HG03565 (cell line): ENCODE measurements around the gene PPM1N.
A peak's percentile ranks its signal among the peaks of the same experiment; 100 is the strongest.
"Not testable (repeated sequence)": the region's sequence is repeated elsewhere in the genome, so short reads cannot be mapped to it uniquely, and the experiment has no call there.

Experiments
- ATAC-seq: cut with Tn5 transposase; IDR thresholded peaks from one replicate; pipeline ENCODE4 v1.9.1; 2021; ENCODE audit warnings: mild to moderate bottlenecking, moderate library complexity; ENCODE audit not compliant: unreplicated experiment

PPM1N gene

DNA sequence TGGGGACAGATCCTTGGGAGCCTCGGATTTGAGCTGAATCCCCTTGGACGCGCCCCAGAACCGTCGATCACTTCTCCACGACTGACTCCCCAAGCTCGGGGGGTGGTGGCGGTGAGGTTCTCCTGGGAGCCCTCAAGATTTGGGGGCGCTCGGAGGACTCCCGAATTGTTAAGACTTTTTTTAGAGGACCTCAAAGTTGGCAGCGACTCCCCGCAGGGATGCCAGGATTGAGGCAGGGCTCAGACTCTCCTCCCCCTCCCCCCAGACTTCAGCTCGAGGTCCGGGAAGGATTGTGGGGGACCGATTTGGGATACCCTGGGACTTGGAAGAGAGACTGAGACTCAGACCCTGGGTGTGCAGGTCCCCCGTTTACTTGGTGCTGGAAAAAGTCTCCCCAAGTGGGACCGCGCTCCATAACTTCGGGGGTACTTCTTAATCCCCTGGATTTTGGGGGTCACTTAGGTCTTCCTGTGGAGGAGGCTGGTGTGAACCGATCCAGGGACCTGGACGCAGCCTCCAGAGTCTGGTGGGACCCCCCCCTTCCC, 9.7 kb downstream of the PPM1N start:
- ATAC-seq = no peak

DNA sequence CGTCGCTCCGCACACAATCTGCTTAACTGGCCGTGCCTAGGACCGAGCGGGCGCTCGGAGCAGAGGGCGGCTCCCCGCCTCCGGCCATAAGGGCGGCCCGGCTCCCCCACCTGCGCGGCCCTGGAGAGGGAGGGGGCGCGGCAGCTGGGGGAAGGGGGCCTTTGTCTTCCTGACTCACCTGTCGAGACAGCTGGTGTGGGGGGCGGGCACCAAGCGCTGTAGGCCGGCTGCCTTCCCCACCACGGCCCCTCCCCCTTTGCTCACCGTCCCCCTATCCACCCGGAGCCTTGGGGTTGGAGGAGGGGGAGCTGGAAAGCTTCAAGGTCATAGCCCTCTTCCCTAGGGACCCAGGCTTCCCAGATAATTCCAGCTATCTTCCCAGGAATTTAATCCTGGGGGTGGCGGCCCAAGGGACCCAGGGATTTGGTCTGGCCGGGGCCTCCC, 10.2 kb downstream of the PPM1N start:
- ATAC-seq = no peak

DNA sequence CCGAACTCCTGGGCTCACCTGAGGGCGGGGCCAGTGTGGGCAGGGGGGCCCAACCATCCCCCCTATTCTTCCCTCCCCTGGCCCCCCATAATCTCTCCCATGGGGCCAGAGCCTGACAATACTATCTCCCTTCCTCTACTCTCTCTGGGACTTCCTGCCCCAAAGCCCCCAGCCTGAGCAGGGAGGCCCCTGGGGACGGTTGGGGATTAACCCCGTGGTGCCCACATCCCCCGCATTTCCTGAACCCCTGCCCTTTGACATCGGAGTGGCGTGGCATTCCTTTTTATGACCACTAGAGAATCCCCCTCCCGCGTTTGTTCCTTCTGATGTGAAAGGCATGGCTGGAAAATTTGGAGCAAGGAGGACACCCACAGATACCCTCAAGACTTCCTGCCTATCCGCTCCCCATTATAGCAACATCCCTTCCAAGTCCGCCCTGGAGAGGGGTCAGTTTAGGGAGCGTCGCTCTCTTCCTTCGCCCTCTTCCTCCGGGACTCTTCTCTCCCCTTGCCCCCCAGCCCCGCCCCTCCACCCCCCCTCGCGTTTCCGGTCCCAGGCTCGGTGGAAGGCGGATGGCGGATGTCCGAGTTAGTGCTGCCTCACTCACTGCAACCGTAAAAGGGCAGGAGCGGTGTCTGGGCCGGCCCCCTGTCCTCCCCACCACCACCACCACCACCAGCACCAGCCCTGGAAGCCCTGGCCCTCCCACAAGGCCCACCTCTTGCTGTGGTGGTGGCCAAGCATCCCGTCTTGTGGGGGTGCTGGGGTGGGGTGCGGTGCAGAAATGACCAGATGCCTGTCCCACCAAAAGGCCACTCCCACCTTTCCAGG, 10.8 kb downstream of the PPM1N start:
- ATAC-seq = no peak

DNA sequence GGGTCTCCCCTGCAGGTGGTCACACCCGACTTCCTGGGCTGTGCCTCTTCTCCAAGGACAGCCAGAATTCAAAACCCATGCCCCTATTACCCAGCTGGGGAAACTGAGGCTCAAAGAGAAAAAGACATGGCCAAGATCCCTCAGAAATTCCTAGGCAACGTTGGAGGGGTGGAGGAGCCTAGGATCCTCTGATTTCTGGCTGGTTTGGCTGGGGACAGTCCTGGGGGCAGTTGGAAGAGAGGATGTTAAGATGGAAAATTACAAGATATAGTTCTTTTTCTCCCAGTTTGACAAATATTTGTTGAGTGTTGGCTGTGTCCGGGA, 11.4 kb downstream of the PPM1N start:
- ATAC-seq = no peak

DNA sequence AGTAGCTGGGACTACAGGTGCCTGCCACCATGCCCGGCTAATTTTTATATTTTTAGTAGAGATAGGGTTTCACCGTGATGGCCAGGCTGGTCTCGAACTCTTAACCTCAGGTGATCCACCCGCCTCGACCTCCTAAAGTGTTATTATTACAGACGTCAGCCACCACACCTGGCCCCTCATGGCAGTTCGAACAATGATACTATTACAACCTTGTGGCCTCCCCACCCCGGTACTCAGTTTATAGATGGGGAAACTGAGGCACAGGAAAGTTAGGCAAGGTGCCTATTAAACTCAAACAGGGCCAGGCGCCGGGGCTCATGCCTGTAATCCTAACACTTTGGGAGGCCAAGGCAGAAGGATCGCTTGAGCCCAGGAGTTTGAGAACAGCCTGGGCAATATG, 12.1 kb downstream of the PPM1N start:
- ATAC-seq = not testable (repeated sequence)

DNA sequence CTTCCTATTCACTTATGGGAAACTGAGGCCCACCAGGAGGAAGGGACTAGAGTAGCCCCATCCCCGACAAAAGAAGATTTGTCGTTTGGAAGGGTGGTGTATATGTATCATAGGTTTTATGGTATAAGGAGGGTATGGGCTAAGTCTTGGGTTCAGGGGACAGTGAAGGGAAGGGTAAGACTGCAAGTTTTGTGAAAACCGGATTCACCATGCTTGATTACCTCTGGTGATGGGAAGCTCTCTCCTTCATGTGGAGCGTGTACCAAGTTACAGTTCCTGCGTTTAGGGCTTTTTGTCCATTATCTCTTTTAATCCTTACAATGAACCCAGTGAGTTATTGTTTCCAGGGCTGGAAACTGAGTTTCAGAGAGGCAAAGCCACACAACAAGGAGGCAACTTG, 12.8 kb downstream of the PPM1N start:
- ATAC-seq = no peak

DNA sequence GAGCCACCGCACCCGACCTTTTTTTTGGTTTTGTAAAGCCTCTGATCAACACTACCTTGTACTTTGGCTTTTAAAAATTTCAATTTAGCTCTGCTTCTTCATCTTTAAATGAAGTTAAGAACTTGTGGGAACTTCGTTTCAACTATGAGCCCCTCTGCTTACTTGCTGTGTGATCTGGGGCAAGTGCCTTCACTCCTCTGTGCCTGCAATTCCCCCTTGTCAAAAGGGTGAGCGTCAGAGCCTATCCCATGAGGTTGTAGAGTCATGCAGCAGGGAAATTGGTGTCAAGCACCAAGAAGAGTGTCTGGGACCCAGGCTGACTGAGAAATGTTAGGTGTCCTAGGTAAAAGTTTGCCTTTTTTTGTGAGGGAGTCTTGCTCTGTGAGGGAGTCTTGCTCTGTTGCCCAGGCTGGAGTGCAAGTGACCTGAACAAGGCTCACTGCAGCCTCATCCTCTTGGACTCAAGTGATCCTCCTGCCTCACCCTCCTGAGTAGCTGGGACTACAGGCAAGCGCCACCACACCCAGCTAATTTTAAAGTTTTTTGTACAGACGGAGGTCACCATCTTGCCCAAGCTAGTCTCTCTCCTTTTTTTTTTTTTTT, 14.7 kb downstream of the PPM1N start:
- ATAC-seq = no peak

DNA sequence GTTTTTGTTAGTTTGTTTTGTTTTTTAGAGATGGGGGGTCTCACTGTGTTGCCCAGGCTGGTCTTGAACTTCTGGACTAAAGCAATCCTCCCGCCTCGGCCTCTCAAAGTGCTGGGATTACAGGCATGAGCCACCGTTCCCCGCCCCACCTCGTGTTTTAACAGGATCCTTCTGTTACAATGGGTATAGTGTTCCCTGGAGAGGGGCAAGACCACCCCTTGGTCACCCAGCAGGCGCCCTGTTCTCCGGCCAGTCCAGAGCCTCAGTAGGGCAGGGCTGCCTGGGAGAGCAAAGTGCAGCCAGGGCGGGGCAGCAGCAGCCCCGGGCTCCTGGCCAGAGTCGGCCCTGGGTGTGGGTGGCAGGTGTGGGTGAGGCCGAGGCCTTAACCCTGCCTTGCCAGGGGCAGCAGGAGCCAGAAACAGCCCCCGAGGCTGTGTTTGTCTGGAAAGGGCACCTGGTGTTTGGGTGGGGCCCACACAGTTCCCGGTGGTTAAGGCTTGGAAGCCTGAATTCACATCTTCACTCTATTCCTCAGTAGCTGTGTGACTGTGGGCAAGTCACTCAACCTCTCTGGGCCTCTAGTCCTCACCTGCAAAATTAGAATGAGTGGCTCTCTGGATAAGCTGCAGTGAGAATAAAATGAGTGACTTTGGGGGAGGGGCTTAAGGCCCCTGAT, 16.3 kb downstream of the PPM1N start:
- no peak for ATAC-seq

DNA sequence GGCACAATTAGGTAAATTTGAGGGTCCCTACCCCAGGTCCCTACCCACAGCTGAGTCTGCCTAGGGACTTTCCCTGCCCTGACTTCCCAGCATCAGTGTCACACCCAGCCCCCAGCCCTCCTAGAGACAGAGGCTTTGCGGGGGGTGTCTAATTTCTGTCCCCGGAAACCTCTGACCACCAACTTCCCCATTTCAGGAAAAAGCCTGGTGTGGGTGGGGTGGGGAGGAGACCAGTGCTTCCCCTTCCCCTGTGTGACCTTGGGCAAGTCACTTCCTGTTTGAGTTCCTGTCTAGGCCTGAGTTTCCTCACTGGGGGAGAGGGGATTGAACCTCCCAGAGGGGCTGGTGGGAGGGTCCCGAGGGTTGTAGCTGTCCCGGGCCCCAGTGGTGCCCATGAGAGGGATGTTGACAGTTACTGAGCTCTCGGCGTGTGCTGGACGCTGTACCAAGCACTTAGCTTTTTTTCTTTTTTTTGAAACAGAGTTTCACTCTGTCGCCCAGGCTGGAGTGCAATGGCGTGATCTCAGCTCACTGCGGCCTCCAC, 16.9 kb downstream of the PPM1N start:
- ATAC-seq = no peak

DNA sequence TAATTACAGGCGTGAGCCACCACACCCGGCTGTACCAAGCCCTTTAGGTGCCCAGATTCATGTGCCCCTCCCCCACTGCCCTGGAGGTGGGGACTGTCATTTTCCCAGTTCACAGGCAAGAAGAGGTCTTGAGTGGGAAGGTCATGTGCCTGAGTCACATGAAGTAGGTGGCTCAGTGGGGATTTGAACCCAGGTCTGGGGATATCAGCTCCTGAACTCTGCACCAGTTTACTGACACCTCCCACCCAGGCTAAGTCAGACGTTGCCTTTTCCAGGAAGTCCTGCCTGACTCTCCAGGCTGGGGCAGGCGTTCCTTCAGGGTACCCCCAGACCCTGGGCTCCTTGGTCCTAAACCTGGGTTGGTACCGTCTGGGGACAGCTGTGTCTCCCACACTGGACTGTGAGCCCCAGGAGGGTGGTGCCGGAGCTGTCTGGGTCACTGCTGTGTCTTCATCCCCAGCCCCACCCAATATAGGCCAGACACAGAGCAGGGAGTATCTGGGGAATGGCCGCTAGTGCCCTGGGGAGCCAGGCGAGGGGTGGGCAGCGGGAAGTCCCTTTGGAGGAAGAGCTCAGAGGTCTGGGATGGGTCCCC, 17.7 kb downstream of the PPM1N start:
- no peak for ATAC-seq

DNA sequence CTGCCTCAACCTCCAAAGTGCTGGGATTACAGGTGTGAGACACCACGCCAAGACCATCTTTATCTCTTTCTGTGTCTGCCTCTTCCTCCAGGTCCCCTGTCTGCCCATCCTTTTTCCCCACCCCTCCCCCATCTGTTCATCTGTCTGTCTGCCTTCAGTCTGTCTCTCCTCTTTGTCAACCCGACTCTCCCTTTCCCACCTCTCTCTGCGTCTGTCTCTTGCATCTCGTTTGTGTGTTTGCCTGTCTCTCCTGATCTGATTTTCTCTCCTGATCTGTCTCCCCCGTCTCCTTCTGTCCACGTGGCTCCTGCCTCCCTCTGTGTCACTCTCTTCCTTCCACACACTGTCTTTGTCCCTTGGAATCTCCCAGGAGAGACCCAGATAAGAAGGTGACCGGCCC, 19.0 kb downstream of the PPM1N start:
- no peak for ATAC-seq

DNA sequence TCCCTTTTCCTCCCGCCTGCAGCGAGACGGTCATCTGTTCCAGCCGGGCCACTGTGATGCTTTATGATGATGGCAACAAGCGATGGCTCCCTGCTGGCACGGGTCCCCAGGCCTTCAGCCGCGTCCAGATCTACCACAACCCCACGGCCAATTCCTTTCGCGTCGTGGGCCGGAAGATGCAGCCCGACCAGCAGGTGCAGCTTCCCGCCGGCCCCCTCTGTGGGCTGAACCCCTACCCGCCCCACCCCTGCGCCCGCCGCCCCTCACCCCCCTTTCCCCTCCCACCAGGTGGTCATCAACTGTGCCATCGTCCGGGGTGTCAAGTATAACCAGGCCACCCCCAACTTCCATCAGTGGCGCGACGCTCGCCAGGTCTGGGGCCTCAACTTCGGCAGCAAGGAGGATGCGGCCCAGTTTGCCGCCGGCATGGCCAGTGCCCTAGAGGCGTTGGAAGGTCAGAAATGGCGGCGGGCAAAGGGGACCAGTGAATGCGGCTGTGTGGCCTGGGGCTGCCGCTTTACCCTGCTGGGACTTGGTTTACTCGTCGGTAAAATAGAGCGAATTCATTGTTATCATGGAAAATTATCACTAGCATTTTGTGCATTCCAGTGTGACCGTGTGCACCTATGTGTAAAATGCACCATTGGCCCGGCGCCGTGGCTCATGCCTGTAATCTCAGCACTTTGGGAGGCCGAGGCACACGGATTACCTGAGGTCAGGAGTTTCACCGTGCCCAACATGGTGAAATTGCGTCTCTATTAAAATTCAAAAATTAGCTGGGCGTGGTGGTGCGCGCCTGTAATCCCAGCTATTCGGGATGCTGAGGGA, 19.6 kb downstream of the PPM1N start:
- ATAC-seq = no peak

DNA sequence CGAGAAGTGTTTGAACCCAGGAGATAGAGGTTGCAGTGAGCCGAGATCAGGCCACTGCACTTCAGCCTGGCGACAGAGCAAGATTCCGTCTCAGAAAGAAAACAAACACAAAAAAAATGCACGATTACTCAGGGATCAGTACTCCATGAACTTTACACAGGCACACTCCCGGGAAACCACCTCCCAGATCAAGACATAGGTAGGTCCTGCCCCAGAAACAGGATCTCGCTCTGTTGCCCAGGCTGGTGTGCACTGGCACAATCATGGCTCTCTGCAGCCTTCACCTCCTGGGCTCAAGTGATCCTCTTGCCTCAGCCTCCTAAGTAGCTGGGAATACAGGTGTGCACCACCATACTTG, 20.2 kb downstream of the PPM1N start:
- ATAC-seq = no peak

DNA sequence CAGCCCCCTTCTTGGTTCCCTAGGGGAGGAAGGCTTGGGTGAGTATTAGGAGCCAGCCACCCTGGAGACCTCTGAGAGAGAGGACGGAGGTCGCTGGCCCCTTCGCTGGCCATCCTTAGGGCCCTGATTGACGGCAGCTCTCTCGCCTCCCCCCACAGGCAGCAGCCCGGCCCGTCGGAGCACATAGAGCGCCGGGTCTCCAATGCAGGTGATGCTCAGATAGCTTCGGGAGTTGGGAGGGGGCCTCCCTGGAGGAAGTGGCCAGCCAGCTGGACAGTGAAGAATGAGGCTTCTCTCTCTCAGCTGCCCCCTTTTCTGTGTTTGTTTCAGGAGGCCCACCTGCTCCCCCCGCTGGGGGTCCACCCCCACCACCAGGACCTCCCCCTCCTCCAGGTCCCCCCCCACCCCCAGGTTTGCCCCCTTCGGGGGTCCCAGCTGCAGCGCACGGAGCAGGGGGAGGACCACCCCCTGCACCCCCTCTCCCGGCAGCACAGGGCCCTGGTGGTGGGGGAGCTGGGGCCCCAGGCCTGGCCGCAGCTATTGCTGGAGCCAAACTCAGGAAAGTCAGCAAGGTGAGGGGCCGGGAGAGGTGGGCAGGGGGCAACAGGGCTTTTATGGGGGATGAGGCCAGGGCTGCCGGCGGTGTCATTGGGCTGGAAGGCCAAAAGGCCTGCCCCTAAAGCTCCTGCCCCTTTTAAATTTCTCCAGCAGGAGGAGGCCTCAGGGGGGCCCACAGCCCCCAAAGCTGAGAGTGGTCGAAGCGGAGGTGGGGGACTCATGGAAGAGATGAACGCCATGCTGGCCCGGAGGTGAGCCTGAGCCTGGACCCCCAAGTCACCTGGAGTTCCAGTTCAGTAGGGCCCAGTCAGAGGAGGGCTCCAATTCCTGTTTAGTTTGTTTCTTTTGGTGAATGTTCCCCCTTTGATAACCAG, 24.0 kb downstream of the PPM1N start:
- no peak for ATAC-seq

DNA sequence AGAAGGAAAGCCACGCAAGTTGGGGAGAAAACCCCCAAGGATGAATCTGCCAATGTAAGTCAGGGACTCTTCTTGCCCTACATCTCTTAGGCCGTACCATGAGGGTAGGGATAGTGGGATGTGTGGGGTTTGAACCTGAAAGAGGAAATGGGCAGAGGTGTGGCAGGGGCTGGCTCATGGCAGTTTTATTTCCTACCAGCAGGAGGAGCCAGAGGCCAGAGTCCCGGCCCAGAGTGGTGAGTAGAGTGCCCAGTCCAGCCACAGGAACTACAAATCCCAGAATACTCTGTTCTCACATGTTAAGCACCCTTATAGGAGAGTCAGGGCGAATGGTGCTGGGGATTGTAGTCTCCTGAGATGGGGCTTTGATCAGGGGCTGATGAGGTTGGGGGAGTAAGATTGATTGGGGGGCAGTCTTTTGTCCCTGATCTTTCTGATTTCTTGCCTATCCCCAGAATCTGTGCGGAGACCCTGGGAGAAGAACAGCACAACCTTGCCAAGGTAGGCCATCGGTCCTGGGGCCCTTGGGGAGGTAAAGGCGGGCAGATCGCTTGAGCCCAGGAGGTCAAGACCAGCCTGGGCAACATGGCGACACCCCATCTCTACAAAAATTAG, 25.5 kb downstream of the PPM1N start:
- ATAC-seq = peak; percentile 77

DNA sequence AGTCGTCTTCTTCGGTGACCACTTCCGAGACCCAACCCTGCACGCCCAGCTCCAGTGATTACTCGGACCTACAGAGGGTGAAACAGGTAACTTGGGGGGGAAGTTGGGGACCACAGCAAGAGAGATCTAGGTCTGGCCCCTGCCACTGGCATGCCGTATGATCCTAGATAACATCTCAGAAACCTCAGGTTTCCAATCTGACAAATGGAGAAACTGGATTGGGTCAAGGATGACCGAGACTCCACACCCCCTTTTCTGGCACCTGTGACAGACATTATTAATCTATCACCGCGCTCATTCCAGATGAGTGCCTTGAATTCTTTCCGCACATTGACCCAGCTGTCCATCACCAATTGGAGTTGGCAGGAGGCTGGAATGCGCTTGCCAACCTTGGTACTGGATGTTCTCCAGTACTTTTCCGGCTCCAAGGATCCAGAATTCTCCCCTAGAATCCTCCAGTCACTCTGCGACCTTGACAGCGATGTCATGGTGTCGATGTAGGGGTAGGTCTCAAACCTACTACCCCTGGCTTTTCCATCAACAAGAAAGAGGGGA, 26.4 kb downstream of the PPM1N start:
- no peak for ATAC-seq

DNA sequence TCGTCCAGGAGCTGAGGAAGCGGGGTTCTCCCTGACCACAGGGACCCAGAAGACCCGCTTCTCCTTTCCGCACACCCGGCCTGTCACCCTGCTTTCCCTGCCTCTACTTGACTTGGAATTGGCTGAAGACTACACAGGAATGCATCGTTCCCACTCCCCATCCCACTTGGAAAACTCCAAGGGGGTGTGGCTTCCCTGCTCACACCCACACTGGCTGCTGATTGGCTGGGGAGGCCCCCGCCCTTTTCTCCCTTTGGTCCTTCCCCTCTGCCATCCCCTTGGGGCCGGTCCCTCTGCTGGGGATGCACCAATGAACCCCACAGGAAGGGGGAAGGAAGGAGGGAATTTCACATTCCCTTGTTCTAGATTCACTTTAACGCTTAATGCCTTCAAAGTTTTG, 27.9 kb downstream of the PPM1N start:
- no peak for ATAC-seq

DNA sequence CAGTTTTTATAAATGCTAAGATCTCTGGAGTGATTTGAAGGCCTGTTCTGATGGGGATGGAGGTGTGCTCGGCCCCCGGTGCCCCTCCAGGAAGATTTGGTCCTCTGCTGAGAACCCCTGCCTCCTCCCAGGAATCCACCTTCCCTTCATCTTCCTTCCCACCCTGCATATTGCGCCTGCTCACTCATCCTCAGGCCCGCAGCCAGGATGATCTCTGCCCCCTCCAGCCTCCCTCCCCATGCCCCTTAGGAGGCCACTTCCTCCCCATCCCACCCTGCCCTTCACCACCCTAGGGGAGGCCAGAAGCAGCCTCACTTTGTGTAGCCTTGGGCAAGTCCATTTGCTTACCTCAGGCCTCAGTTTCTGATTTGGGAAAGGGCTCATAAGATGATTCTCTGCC, 28.7 kb downstream of the PPM1N start:
- ATAC-seq = no peak

DNA sequence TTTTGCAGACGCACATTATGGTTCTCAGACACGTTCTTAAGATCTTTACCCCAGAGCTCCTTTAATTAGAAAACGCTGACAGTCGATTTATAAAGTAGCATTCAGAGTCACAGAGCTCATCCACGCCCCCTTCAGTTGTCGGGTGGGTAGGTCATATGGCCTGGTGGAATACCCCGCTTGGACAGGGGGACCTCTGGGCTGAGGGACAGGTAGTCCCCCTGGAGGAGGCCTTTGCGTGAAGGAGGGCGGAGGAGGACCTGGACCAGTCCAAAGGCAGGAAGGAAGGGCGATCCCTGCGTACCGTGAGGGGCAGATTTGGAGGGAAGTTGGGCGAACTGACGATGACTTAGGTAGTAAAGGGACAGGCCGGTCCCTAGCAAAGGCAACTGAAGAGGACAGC, 29.5 kb downstream of the PPM1N start:
- ATAC-seq = no peak
